Stimulated activated naive CD4-positive, alpha-beta T cell (primary cell): ENCODE data around the gene OR51G1.
"Not testable (repeated sequence)": the region's sequence is repeated elsewhere in the genome, so short reads cannot be mapped to it uniquely, and the experiment has no call there.

Source experiments
- DNase-seq, 6 experiments: peaks; one replicate each; lab custom pipeline; 2025; lab: John Stamatoyannopoulos, UW

OR51G1 gene, protein sequence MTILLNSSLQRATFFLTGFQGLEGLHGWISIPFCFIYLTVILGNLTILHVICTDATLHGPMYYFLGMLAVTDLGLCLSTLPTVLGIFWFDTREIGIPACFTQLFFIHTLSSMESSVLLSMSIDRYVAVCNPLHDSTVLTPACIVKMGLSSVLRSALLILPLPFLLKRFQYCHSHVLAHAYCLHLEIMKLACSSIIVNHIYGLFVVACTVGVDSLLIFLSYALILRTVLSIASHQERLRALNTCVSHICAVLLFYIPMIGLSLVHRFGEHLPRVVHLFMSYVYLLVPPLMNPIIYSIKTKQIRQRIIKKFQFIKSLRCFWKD

GRCh38 chr11:4924239-4924638 lies at the start of gene OR51G1:
Gene OR51G1, minus strand, starts transcription at chr11:4924339. Its CDS starts 0 bp downstream, at chr11:4924339.
- DNase-seq: no peak

DNA sequence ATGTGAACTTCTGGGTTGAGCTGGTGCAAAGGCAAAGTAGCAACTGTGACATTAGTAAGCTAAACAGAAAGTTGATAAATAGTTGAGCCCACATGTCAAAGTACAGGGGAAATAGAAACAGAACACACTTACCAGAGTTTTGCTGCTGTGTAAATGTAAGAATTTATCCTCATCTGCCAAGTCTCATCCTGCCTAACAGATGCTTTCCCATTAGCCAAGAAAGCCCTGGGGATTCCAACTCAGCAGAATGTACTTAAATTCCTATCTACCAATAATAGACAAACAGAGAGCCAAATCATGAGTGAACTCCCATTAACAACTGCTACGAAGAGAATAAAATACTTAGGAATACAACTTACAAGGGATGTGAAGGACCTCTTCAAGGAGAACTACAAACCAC lies 38.7 kb upstream of the OR51G1 start:
- DNase-seq: no peak

GRCh38 chr11:4960877-4961276 lies 36.7 kb upstream of the OR51G1 start:
- DNase-seq: no peak

- DNase-seq: no peak
Observed at GRCh38 chr11:4957396-4957795, 33.3 kb upstream of the OR51G1 start.

DNA sequence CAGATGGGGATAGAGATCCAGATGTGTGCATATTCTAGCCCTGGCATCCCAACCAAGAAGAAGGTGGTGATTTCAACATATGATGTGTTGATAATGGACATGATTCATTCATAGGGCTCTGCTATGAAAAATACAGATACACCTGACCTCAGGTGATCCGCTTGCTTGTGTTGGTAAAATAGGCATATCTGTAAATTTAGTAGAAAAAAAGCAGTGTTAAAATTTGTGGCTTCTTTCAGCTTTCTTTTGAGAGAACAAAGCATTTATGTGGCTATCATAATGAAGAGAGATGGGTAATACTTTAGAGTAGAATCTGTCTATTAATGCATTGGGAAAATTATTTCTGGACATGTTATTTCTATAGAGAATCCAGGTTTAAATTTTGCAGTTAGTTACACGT lies 31.5 kb upstream of the OR51G1 start, which contains the start of gene OR51A2:
OR51A2 (minus strand) TSS at position 101 of the 400 bp plus-strand sequence; CDS start at position 101, 0 bp downstream.
- not testable (repeated sequence) for DNase-seq

- DNase-seq: no peak
Observed at GRCh38 chr11:4947505-4947904, 23.4 kb upstream of the OR51G1 start, which contains the start of gene OR51A4. Gene OR51A4, minus strand, starts transcription at chr11:4947605. Its CDS starts 505 bp downstream, at chr11:4947100.

DNA sequence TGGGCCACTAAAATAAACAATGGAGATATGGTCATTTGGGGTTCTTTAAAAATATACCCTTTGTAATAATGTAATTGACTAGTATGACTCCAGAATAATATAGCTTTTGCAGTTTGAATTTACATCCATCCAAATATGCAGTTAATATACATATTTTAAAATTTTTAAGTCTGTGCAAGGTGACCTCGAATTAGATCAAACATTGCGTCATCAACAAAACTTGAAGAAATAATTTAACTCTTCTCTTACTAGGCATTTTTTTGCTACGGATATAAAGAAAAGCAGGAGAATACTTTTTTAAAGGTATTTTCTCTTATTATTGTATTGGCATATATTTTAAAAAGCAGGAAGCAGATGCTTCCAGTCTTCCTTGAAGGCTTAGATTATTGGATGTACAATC lies 12.6 kb upstream of the OR51G1 start:
- DNase-seq: no peak

DNA sequence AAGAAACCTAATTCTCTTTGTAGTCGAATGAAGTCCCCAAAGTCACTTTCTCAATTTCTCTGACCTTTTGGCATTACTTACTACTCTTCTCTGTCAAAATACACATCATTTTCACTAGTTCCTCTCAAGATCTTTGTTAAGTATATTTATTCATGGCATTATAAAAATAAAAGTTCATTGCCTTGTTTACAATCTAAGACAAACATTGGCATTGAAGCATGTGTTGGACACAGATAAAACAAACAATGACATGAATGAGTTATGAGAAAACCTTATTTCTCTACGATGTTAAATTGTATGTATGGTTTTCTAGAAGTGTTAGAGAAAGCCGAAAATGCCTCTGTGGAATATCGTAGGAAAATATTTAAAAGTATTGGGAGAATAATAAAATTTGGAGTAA lies 8.6 kb upstream of the OR51G1 start:
- no peak for DNase-seq

DNA sequence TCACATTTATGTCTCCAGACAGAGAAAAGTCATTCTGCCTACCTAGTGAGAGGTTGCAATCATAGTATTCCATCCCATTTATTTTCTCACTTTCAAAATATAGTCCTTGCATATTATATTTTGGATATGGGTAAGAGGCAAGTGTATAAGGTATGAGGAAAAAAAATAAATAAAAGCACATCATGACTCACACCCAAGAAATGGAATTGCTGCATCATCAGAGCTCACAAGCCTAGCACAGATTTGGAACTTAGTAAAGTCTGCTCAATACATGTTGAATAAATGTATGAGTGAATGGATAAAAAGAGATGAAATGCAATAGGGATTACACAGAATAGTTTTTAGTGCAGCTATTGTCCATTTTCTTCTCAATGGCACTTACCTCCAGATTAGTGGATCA lies 2.5 kb upstream of the OR51G1 start:
- DNase-seq: no peak

GRCh38 chr11:4922304-4922703 lies 1.8 kb downstream of the OR51G1 start:
- no peak for DNase-seq

GRCh38 chr11:4921796-4922195 lies 2.3 kb downstream of the OR51G1 start:
- DNase-seq: no peak

DNA sequence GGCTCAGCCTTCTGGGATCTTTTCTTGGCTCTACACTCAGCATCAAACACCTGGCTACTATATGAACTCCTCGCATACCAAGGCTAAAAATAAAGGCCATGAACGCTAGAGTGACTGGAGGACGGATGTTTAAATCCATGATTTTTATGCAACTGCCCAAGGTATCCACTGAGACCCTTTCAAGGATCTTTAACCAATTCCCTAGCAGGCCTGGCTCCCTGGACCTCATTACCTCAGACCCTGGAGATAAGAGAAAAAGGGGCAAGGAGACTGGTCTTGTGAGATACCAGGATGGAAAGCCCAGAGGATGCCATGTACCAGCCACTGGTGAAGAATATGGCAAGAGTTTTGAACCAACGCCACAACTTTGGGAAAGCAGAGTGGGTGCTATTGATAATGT lies 4.9 kb downstream of the OR51G1 start, which contains the start of gene OR51G2:
OR51G2 (minus strand) TSS at position 101 of the 400 bp plus-strand sequence. CDS start 3,687 bp downstream, outside the sequence.
- no peak for DNase-seq

DNA sequence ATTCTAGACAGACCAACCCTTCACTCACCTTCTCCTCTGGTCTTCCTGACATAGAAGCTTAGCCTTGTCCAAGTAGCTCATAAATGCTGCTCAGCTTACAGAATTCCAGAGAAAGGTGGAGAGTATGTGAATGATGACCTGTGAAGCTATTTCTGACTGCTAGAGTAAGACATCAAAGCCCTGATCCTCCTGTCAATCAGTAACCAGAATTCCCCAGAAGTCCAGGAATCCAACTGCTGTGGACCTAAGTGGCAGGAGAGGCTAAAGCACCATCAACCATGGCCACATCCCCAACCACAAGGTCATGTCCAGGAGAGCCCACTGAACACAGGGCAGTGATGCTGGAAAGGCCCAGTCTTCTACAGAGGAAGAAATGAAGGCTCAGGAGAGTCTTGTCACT lies 7.6 kb downstream of the OR51G1 start:
- DNase-seq: no peak

DNA sequence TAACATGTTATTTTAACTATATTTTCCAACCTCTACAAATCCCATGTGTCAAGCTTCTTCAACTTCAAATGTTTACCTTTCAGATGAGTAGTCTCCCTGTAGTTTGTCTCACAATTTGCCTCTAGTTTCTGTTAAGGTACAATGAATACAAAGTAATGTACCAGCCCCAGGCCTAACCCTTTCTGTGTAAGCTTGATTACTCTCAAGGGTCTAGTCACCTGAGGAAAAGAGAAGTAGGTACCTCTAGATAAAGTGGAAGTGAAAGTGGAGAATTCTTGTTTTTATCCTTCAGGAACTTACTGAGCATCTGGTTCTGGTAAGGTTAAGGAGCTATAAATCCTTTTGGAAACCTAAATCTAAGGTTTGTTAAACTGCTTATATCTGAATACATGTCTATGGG lies 20.7 kb downstream of the OR51G1 start, which contains the start of gene OR51A7:
OR51A7 (plus strand) TSS at position 300 of the 400 bp plus-strand sequence. CDS start 3,587 bp downstream, outside the sequence.
- DNase-seq: no peak

GRCh38 chr11:4891996-4892640 lies 32.0 kb downstream of the OR51G1 start:
- no peak for DNase-seq

DNA sequence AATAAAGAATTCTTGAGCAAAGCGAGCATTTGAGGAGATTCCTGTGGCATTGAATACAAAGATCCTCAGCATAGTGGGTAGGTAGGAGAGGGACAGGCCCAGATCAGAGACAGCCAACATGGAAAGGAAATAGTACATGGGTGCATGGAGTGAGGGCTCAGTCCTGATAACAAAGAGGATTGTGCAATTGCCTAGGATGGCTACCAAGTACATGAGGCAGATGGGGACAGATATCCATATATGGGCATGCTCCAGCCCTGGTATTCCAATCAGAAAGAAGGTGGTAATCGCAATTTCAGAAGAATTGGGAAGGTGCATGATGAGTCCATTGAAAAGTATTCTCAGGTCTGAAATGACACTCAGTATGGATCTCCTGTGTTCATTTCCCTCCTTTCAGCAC lies 33.9 kb downstream of the OR51G1 start:
- DNase-seq: no peak

DNA sequence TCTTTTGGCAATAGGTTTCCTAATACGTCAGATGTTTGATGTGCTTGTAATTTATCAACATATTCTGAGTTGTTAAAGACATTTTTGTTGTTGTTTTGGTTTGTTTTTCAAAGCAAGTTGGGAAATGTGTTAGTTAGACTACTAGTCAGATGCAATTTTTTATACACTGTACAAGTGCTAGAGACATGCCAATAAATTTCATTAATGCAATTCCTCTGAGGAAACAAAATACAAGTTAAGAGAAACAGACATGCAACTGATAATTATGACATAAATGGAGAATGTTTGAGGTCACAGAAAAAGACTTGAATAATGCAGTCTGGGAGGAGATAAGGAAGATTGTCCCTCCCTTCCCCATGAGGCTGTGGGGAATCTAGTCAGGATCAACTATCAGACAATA lies 36.5 kb downstream of the OR51G1 start:
- no peak for DNase-seq

GRCh38 chr11:4886186-4886585 lies 38.0 kb downstream of the OR51G1 start:
- no peak for DNase-seq

- DNase-seq: no peak
Observed at GRCh38 chr11:4884361-4884760, 39.8 kb downstream of the OR51G1 start.

DNA sequence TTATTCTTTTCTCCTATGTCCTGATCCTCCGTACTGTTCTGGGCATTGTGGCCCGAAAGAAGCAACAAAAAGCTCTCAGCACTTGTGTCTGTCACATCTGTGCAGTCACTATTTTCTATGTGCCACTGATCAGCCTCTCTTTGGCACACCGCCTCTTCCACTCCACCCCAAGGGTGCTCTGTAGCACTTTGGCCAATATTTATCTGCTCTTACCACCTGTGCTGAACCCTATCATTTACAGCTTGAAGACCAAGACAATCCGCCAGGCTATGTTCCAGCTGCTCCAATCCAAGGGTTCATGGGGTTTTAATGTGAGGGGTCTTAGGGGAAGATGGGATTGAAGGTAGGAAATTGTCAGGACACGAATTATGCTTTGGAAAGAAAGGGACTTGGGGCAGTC lies 41.6 kb downstream of the OR51G1 start:
- DNase-seq: no peak

DNA sequence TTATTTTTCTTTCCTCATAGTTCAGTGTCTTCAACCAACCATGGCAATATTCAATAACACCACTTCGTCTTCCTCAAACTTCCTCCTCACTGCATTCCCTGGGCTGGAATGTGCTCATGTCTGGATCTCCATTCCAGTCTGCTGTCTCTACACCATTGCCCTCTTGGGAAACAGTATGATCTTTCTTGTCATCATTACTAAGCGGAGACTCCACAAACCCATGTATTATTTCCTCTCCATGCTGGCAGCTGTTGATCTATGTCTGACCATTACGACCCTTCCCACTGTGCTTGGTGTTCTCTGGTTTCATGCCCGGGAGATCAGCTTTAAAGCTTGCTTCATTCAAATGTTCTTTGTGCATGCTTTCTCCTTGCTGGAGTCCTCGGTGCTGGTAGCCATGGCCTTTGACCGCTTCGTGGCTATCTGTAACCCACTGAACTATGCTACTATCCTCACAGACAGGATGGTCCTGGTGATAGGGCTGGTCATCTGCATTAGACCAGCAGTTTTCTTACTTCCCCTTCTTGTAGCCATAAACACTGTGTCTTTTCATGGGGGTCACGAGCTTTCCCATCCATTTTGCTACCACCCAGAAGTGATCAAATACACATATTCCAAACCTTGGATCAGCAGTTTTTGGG lies 42.2 kb downstream of the OR51G1 start, which contains the start of gene OR51T1:
OR51T1 (plus strand) TSS at position 41 of the 641 bp plus-strand sequence; CDS start at position 41, 0 bp downstream.
- DNase-seq: no peak

DNA sequence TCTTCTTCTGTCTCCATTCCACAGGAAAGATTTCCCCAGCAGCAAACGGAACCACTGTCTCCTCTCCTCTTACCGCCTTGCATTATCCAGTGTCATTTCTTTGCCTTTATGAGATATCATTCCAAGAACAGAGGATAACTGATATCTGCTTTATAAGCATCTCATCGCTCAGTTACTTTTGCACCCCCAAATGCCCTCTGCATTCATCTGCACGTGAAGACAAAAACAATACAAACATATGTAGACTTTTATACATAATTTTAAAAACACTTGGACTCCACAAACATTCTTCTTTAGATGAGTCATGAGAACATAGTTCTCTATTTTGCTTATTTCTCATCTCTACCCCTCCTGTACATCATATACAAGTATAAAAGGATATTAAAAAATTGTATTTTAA lies 43.0 kb downstream of the OR51G1 start:
- DNase-seq: no peak
